RWPE2 (cell line): ENCODE measurements around the gene SDHB.

ENCODE experiments used
- ATAC-seq: fragments of 200-7000 bp; cut with Tn5 transposase; 3 replicates; pipeline ENCODE4 v1.9.1; 2021; ENCODE audit warnings: low read depth
- DNase-seq: peaks from one replicate; pipeline ENCODE4 v3.0.0-alpha.2; 2020; ENCODE audit warnings: low spot score
- H3K27ac ChIP-seq: fragments of 450-650 bp; 2 replicates; pipeline ENCODE4 v1.5.1; 2017; ENCODE audit warnings: mild to moderate bottlenecking; ENCODE audit not compliant: poor library complexity, severe bottlenecking
- H3K27me3 ChIP-seq: fragments of 250-450 bp; sonication (Bioruptor Pico); 2 replicates; pipeline ENCODE4 v1.5.1; 2021; ENCODE audit warnings: mild to moderate bottlenecking, moderate library complexity; ENCODE audit not compliant: insufficient read depth, poor library complexity, severe bottlenecking
- H3K36me3 ChIP-seq: fragments of 250-450 bp; sonication (Bioruptor Pico); 2 replicates; pipeline ENCODE4 v1.5.1; 2020; ENCODE audit warnings: low read depth, mild to moderate bottlenecking, moderate library complexity
- H3K4me1 ChIP-seq: fragments of 250-450 bp; sonication (Bioruptor Pico); 2 replicates; pipeline ENCODE4 v1.5.1; 2021; ENCODE audit warnings: mild to moderate bottlenecking, moderate library complexity; ENCODE audit not compliant: insufficient read depth, poor library complexity, severe bottlenecking
- H3K4me3 ChIP-seq: fragments of 250-450 bp; sonication (Bioruptor Pico); 2 replicates; pipeline ENCODE4 v1.5.1; 2021; ENCODE audit warnings: mild to moderate bottlenecking, moderate library complexity; ENCODE audit not compliant: severe bottlenecking
- H3K9me3 ChIP-seq: fragments of 250-450 bp; sonication (Bioruptor Pico); 2 replicates; pipeline ENCODE4 v1.5.1; 2021; ENCODE audit warnings: mild to moderate bottlenecking, moderate library complexity; ENCODE audit not compliant: severe bottlenecking
- TF ChIP-seq, protein P1 (sequence below): fragments of 450-650 bp; IDR thresholded peaks from one replicate; pipeline ENCODE4 v1.5.1; 2017; ENCODE audit warnings: mild to moderate bottlenecking, moderate library complexity; ENCODE audit not compliant: poor library complexity, severe bottlenecking

The SDHB gene

GRCh38 chr1:17033481-17033880, 20.4 kb downstream of the SDHB start:
- Histone ChIP-seq H3K27me3 (no peaks in the 10 kb centered on the region), H3K4me3 (no peak overlapping the region), H3K36me3 (peaks cover 69% of the 10 kb centered on the region), H3K4me1 (no peaks in the 10 kb centered on the region), H3K9me3 (no peaks in the 10 kb centered on the region), H3K27ac (no peak overlapping the region)
- ATAC-seq (no peak), DNase-seq (no peak)
- TF ChIP-seq, protein P1, sequence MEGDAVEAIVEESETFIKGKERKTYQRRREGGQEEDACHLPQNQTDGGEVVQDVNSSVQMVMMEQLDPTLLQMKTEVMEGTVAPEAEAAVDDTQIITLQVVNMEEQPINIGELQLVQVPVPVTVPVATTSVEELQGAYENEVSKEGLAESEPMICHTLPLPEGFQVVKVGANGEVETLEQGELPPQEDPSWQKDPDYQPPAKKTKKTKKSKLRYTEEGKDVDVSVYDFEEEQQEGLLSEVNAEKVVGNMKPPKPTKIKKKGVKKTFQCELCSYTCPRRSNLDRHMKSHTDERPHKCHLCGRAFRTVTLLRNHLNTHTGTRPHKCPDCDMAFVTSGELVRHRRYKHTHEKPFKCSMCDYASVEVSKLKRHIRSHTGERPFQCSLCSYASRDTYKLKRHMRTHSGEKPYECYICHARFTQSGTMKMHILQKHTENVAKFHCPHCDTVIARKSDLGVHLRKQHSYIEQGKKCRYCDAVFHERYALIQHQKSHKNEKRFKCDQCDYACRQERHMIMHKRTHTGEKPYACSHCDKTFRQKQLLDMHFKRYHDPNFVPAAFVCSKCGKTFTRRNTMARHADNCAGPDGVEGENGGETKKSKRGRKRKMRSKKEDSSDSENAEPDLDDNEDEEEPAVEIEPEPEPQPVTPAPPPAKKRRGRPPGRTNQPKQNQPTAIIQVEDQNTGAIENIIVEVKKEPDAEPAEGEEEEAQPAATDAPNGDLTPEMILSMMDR = no peak

- Histone ChIP-seq H3K4me3 (no peak overlapping the region), H3K27ac (no peak overlapping the region), H3K36me3 (peaks cover 71% of the 10 kb centered on the region), H3K27me3 (no peaks in the 10 kb centered on the region), H3K4me1 (no peaks in the 10 kb centered on the region), H3K9me3 (no peaks in the 10 kb centered on the region)
- DNase-seq (no peak), ATAC-seq (no peak)
- TF ChIP-seq, protein P1 = no peak
Measured at GRCh38 chr1:17032741-17033140, 21.1 kb downstream of the SDHB start.

GRCh38 chr1:17031436-17031835, 22.4 kb downstream of the SDHB start:
- no peaks in the 10 kb centered on the region for H3K9me3 ChIP-seq
- H3K27ac ChIP-seq = no peak overlapping the region
- H3K4me3 ChIP-seq = no peak overlapping the region
- H3K27me3 ChIP-seq = no peaks in the 10 kb centered on the region
- no peak for ATAC-seq
- no peak for DNase-seq
- H3K36me3 ChIP-seq = peaks cover 80% of the 10 kb centered on the region
- TF ChIP-seq, protein P1 = no peak
- H3K4me1 ChIP-seq = no peaks in the 10 kb centered on the region

DNA sequence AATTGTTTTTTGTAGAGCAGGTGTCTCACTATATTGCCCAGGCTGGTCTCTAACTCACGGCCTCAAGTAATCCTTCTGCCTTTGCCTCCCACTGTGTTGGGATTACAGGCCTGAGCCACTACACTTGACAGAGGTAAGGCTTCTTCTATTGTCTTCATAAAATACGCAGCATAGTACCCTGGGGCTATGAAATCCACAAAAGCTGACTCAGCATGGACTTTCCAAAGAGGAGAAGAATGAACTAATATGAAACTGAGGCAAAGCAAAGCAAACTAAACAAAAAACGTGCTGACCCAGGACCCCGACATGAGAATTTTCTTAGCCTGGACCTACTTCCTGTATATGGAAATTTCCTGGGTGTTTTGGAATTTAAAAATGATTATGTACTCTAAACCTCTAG, 23.6 kb downstream of the SDHB start:
- peaks cover 88% of the 10 kb centered on the region for H3K36me3 ChIP-seq

GRCh38 chr1:17028662-17029188, 25.1 kb downstream of the SDHB start:
- Histone ChIP-seq H3K9me3 (no peaks in the 10 kb centered on the region), H3K36me3 (peaks cover 89% of the 10 kb centered on the region), H3K27me3 (no peaks in the 10 kb centered on the region), H3K27ac (no peak overlapping the region), H3K4me1 (no peaks in the 10 kb centered on the region), H3K4me3 (no peak overlapping the region)
- DNase-seq = no peak
- TF ChIP-seq, protein P1 = no peak
- no peak for ATAC-seq

More for the DNA sequence above, 23.6 kb downstream of the SDHB start:
- Histone ChIP-seq H3K9me3 (no peaks in the 10 kb centered on the region), H3K27me3 (no peaks in the 10 kb centered on the region), H3K27ac (no peak overlapping the region), H3K4me1 (no peaks in the 10 kb centered on the region), H3K4me3 (no peak overlapping the region)
- no peak for ATAC-seq
- no peak for DNase-seq
- TF ChIP-seq, protein P1 = no peak
